Hepatocyte (in vitro differentiated cells): Measurements from ENCODE around the gene SLC45A3.

Source experiments
- EZH2 ChIP-seq: fragments of 200-600 bp; sonication (generic); IDR thresholded peaks from 2 replicates; pipeline ENCODE4 v1.6.1; 2016; ENCODE audit warnings: antibody characterized with exemption, mild to moderate bottlenecking, borderline replicate concordance
- EZH2phosphoT487 ChIP-seq: fragments of 200-600 bp; sonication (generic); IDR thresholded peaks from one replicate; pipeline ENCODE4 v1.6.1; 2018; ENCODE audit warnings: antibody characterized with exemption, mild to moderate bottlenecking, low read depth, moderate library complexity; ENCODE audit not compliant: unreplicated experiment, severe bottlenecking
- TF ChIP-seq, protein P1 (sequence below): fragments of 200-600 bp; sonication (generic); IDR thresholded peaks from 2 replicates; pipeline ENCODE4 v1.5.1; 2016; ENCODE audit warnings: antibody characterized with exemption, mild to moderate bottlenecking; ENCODE audit not compliant: poor library complexity

DNA sequence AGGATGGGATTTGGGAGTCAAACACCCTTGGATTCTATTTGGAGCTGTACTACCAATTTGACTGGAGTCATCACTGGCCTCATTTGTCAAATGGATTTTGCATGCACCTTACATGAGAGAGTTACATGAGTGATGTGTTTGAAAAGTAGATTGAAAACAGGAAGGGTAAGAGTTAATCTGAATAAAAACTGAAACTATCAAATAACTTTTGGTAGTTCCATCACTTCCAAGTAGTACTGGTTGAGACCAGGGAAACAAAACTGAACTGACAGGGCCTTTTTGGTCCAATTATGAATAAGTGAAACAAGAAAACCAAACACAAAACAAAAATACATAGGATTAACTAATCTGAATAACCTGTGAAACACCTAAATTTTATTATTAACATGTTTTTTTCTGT is 39.5 kb upstream of the SLC45A3 start:
- TF ChIP-seq, protein P1, sequence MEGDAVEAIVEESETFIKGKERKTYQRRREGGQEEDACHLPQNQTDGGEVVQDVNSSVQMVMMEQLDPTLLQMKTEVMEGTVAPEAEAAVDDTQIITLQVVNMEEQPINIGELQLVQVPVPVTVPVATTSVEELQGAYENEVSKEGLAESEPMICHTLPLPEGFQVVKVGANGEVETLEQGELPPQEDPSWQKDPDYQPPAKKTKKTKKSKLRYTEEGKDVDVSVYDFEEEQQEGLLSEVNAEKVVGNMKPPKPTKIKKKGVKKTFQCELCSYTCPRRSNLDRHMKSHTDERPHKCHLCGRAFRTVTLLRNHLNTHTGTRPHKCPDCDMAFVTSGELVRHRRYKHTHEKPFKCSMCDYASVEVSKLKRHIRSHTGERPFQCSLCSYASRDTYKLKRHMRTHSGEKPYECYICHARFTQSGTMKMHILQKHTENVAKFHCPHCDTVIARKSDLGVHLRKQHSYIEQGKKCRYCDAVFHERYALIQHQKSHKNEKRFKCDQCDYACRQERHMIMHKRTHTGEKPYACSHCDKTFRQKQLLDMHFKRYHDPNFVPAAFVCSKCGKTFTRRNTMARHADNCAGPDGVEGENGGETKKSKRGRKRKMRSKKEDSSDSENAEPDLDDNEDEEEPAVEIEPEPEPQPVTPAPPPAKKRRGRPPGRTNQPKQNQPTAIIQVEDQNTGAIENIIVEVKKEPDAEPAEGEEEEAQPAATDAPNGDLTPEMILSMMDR, result no peak
- no peak for TF ChIP-seq EZH2phosphoT487
- no peak for TF ChIP-seq EZH2
